GM12878 (cell line): ENCODE results near the gene ZNFX1.

Experiments
- CEBPB ChIP-seq, 2 experiments: fragments of 150-350 bp in 1 of 2; IDR thresholded peaks; 2 replicates each; pipeline ENCODE4 v1.6.1; 2012 to 2014; ENCODE audit warnings: low read depth in 2 of 2, low read length in 2 of 2, borderline replicate concordance in 1 of 2, inconsistent platforms in 1 of 2
- MAX ChIP-seq: IDR thresholded peaks from 2 replicates; pipeline ENCODE4 v1.6.1; 2012; ENCODE audit warnings: low read depth, low read length, improper control_type of control experiment
- NR2C2 ChIP-seq: IDR thresholded peaks from 2 replicates; pipeline ENCODE4 v1.6.1; 2011; ENCODE audit warnings: borderline replicate concordance, low read depth; ENCODE audit not compliant: control insufficient read depth, insufficient read length
- PML ChIP-seq: IDR thresholded peaks from 2 replicates; pipeline ENCODE4 v1.6.1; 2012; ENCODE audit warnings: low read length, inconsistent platforms

- TF ChIP-seq NR2C2: no peak
- no peak for TF ChIP-seq CEBPB (IDR thresholded peaks at IDR 0.05; ENCODE audit: borderline replicate concordance in 1 of 2, low read depth in 2 of 2, low read length in 2 of 2)
- no peak for TF ChIP-seq MAX
- TF ChIP-seq PML: no peak
Measured at GRCh38 chr20:49233226-49233625, 44.6 kb downstream of the ZNFX1 start.
